Fibroblast of villous mesenchyme (primary cell): ENCODE data around the gene UBE2R2. TPM values are rescaled to one million over a fixed set of nuclear protein-coding genes. Genes with fewer than 3 reads are reported as not detected.

Experiments
- DNase-seq: peaks from one replicate; pipeline ENCODE4 v3.0.0-alpha.2; 2010; ENCODE audit warnings: low read depth
- H3K4me3 ChIP-seq: 2 replicates; pipeline ENCODE4 v1.5.1; 2011; ENCODE audit warnings: low read depth, mild to moderate bottlenecking, low read length
- CTCF ChIP-seq: IDR thresholded peaks from 2 replicates; pipeline ENCODE4 v1.5.1; 2012; ENCODE audit warnings: low read depth, mild to moderate bottlenecking, low read length; ENCODE audit not compliant: insufficient read depth
- total RNA-seq: library from RNA; depleted of rRNA; stranded (reverse); fragments of >200 nt; gene quantifications from 2 replicates; pipeline ENCODE4 v1.2.3, GENCODE V29; 2012

UBE2R2 gene
- total RNA-seq, 1 donor: 20.3 TPM

- DNase-seq: no peak
- TF ChIP-seq CTCF: no peak
- no peak overlapping the region for H3K4me3 ChIP-seq
Measured at GRCh38 chr9:33850677-33851076, 33.7 kb downstream of the UBE2R2 start.

- no peak for DNase-seq
- no peak overlapping the region for H3K4me3 ChIP-seq
- TF ChIP-seq CTCF: no peak
Measured at GRCh38 chr9:33851301-33851700, 34.3 kb downstream of the UBE2R2 start.

GRCh38 chr9:33852216-33852826, 35.4 kb downstream of the UBE2R2 start:
- peak; percentile 48 for TF ChIP-seq CTCF
- peak; percentile 51 for DNase-seq
- H3K4me3 ChIP-seq: no peak overlapping the region

- no peak overlapping the region for H3K4me3 ChIP-seq
- TF ChIP-seq CTCF: no peak
- no peak for DNase-seq
Measured at GRCh38 chr9:33856247-33856646, 39.3 kb downstream of the UBE2R2 start.

- DNase-seq: peak; percentile 18
- no peak overlapping the region for H3K4me3 ChIP-seq
- TF ChIP-seq CTCF: no peak
Measured at GRCh38 chr9:33858423-33858822, 41.5 kb downstream of the UBE2R2 start.

- no peak overlapping the region for H3K4me3 ChIP-seq
- DNase-seq: no peak
- TF ChIP-seq CTCF: peak; percentile 13
Measured at GRCh38 chr9:33860200-33860871, 43.4 kb downstream of the UBE2R2 start.
